ENCODE data around the gene CCDC90B. TPM values are rescaled to one million over a fixed set of nuclear protein-coding genes. Genes with fewer than 3 reads are reported as not detected.
A peak's percentile ranks its signal among the peaks of the same experiment; 100 is the strongest.

CCDC90B gene
- total RNA-seq, 1 experiment from 2014 or later = 48.9 TPM

DNA sequence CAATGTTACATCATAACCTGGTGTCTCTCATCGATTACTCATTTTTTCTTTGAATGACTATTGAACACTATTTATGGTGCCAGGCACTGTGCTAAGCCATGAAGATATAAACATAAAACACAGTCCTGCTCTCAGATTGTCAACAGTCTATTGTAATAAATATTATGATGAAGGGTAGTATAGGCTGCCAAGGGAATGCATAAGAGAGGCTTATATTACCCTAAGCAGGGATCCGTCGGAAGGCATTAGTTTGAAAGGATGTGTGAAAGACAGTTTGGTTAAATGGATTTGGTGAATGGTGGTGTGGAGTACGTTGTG, 7.2 kb upstream of the CCDC90B start (continued):
- no peak for TF ChIP-seq AR (CRISPR knock-in tag; IDR thresholded peaks at IDR 0.05)

DNA sequence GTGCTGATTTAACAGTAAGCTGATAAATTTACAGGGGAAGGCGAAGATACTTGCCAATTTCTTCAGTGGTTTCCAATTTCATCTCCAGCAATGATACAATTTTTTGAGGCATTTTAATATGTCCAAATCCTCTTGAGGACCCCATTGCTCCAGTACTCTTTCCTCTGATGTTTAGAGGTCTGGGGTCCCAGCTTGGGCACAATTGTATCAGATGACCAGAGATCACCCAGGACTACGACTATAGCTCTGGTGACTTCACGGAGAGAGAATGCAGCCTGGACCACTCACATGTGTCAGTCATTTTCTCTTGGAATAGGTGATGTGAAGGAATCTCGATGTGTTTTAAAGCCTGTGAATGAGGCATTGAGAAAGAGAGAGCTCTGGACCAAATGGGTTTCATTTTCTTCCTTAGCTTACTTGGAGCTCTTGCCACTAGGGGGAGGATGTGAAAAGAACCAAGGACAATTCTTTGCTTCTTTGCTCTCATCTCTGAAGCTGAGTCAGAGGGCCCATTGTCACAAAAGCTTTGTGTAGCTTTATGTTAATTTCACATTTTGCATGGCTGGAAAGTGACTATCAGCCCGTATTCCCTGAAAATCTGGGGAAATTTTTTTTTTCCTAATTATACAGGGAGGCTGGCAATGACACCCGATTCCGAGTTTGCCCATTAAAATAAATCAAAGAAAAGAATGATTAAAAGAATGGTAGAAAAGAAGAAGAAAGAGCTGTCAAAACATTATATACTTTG, 6.7 kb upstream of the CCDC90B start:
- H3K9me3 Mint-ChIP-seq = no peaks in the 10 kb centered on the region
- H3K4me3 Mint-ChIP-seq = 0 out of 2 replicates have a peak overlapping the region, but pooled peaks have one; percentile 11
- no peak for DNase-seq (ENCODE audit: low spot score)
- POLR2A ChIA-PET = no interaction called here
- no peaks in the 10 kb centered on the region for H3K36me3 Mint-ChIP-seq
- H3K27me3 Mint-ChIP-seq (ENCODE audit: low read depth) = no peaks in the 10 kb centered on the region; the same call in 1 of the 2 replicates
- H3K4me1 Mint-ChIP-seq = peaks cover 18% of the 10 kb centered on the region
- CTCF ChIA-PET = interaction anchor here (0.6 to 2.3 kb wide), 55 partner anchors 9 to 544 kb away, joined by 3 to 27 read pairs (median 4); partner anchors contain the start of gene PCF11
- no peak for TF ChIP-seq ZNF423 (CRISPR knock-in tag; IDR thresholded peaks at IDR 0.05)
- TF ChIP-seq CTCF (IDR thresholded peaks at IDR 0.05) = peak; percentile 37; the same call in 1 of the 2 replicates
- H3K27ac Mint-ChIP-seq = peak overlapping the region; percentile 66; the same call in 1 of the 2 replicates
- peak; percentile 90 for ATAC-seq

DNA sequence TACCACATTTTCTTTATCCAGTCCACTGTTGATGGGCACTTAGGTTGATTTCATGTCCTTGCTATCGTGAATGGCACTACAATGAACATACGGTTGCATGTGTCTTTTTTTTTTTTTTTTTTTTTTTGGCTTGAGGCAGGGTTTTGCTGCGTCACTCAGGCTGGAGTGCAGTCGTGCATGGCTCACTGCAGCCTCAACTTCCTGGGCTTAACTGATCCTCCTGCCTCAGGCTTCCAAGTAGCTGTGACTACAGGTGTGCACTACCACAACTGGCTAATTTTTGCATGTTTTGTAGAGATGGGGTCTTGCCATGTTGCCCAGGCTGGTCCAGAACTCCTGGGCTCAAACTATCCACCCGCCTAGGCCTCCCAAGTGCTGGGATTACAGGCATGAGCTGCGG, 1.5 kb upstream of the CCDC90B start:
- Mint-ChIP-seq H3K4me1 (peaks cover 27% of the 10 kb centered on the region), H3K4me3 (no peak overlapping the region; the same call in 1 of the 2 replicates), H3K27ac (peak overlapping the region; percentile 89; the same call in 1 of the 2 replicates), H3K36me3 (no peaks in the 10 kb centered on the region), H3K9me3 (no peaks in the 10 kb centered on the region), H3K27me3 (ENCODE audit: low read depth) (no peaks in the 10 kb centered on the region)
- DNase-seq (ENCODE audit: low spot score) = no peak
- ChIA-PET POLR2A (no interaction called here), CTCF (no interaction called here)
- no peak for ATAC-seq
- TF ChIP-seq ZNF121 (CRISPR knock-in tag; IDR thresholded peaks at IDR 0.05) (peak; percentile 54; the same call in 1 of the 2 replicates), ZNF423 (CRISPR knock-in tag; IDR thresholded peaks at IDR 0.05) (no peak)

- no peak for DNase-seq (ENCODE audit: low spot score)
- no peaks in the 10 kb centered on the region for H3K9me3 Mint-ChIP-seq
- H3K4me1 Mint-ChIP-seq = peaks cover 27% of the 10 kb centered on the region
- ChIA-PET POLR2A (interaction anchor here (0.6 to 1.2 kb wide), 4 partner anchors 35 to 440 kb away, joined by 3 to 6 read pairs (median 5); partner anchors contain the start of genes PCF11 and PRCP), CTCF (interaction anchor here (1.0 to 1.2 kb wide), 3 partner anchors 10 to 128 kb away, joined by 3 to 6 read pairs (median 3); partner anchors contain the start of gene PCF11)
- peak overlapping the region; percentile 91 for H3K4me3 Mint-ChIP-seq
- H3K27me3 Mint-ChIP-seq (ENCODE audit: low read depth) = no peaks in the 10 kb centered on the region
- TF ChIP-seq ERG (CRISPR knock-in tag; IDR thresholded peaks at IDR 0.05) (no peak), CBFB (CRISPR knock-in tag; IDR thresholded peaks at IDR 0.05; ENCODE audit: low read depth) (0 out of 2 replicates have a peak, but pooled peaks have one; percentile 0)
- H3K36me3 Mint-ChIP-seq = peaks cover 4% of the 10 kb centered on the region
- H3K27ac Mint-ChIP-seq = peak overlapping the region; percentile 99
- peak; percentile 26 for ATAC-seq
Measured at GRCh38 chr11:83285151-83285770, 906 bp downstream of the CCDC90B start.

- H3K9me3 Mint-ChIP-seq = no peaks in the 10 kb centered on the region
- peaks cover 10% of the 10 kb centered on the region for H3K36me3 Mint-ChIP-seq
- ChIA-PET POLR2A (no interaction called here), CTCF (interaction anchor here (1.3 kb wide), 1 partner anchor 8 kb away, joined by 4 read pairs; no protein-coding TSS in a partner anchor)
- DNase-seq (ENCODE audit: low spot score) (no peak), ATAC-seq (no peak)
- no peaks in the 10 kb centered on the region for H3K27me3 Mint-ChIP-seq (ENCODE audit: low read depth)
- no peak for TF ChIP-seq ZNF416 (CRISPR knock-in tag; IDR thresholded peaks at IDR 0.05)
- H3K4me1 Mint-ChIP-seq = peaks cover 29% of the 10 kb centered on the region
- H3K4me3 Mint-ChIP-seq = peak overlapping the region; percentile 91
- H3K27ac Mint-ChIP-seq = peak overlapping the region; percentile 99
Measured at GRCh38 chr11:83284501-83285150, 1.5 kb downstream of the CCDC90B start.

Measured in WTC11 (cell line).